Mucosa of rectum (tissue), 2 donors: ENCODE data around the gene POLR2F.

Experiments
- H3K27ac ChIP-seq, 2 donors: one replicate each; pipeline ENCODE4 v1.7.0; 2013; ENCODE audit warnings: inconsistent platforms in 2 of 2, low read depth in 2 of 2, low read length in 2 of 2
- H3K27me3 ChIP-seq, 2 donors: one replicate each; pipeline ENCODE4 v1.7.0; 2013; ENCODE audit warnings: low read length in 2 of 2; ENCODE audit not compliant: control insufficient read depth in 2 of 2, insufficient read depth in 2 of 2
- H3K36me3 ChIP-seq, 2 donors: one replicate each; pipeline ENCODE4 v1.7.0; 2013; ENCODE audit warnings: low read length in 2 of 2; ENCODE audit not compliant: control insufficient read depth in 2 of 2, insufficient read depth in 2 of 2
- H3K4me1 ChIP-seq, 2 donors: one replicate each; pipeline ENCODE4 v1.7.0; 2013; ENCODE audit warnings: low read length in 2 of 2, mild to moderate bottlenecking in 1 of 2; ENCODE audit not compliant: control insufficient read depth in 2 of 2, insufficient read depth in 2 of 2
- H3K4me3 ChIP-seq, 2 donors: one replicate each; pipeline ENCODE4 v1.7.0; 2013; ENCODE audit warnings: low read length in 2 of 2
- H3K9ac ChIP-seq, 2 donors: one replicate each; pipeline ENCODE4 v1.7.0; 2013; ENCODE audit warnings: low read length in 2 of 2, low read depth in 1 of 2, mild to moderate bottlenecking in 1 of 2
- H3K9me3 ChIP-seq, 2 donors: one replicate each; pipeline ENCODE4 v1.7.0; 2013; ENCODE audit warnings: low read length in 2 of 2; ENCODE audit not compliant: control insufficient read depth in 2 of 2
- donor health status: healthy.
- donor health status: Normal muscosa, but diverticular disease.

The POLR2F gene

GRCh38 chr22:37979782-37980181 is 26.3 kb downstream of the POLR2F start:
- Histone ChIP-seq H3K27ac (no peak overlapping the region), H3K9ac (no peak overlapping the region), H3K36me3 (no peaks in the 10 kb centered on the region)

GRCh38 chr22:37981282-37982011 is 27.9 kb downstream of the POLR2F start:
- Histone ChIP-seq H3K4me3 (peak overlapping the region in 1 of 2 donors; percentile 48), H3K27me3 (no peaks in the 10 kb centered on the region), H3K4me1 (peaks cover 8 to 12% of the 10 kb centered on the region in 2 donors), H3K9ac (no peak overlapping the region), H3K36me3 (no peaks in the 10 kb centered on the region), H3K27ac (peak overlapping the region; percentile 54 to 56), H3K9me3 (no peaks in the 10 kb centered on the region)

More at GRCh38 chr22:37979782-37980181, 26.3 kb downstream of the POLR2F start:
- Histone ChIP-seq H3K4me3 (no peak overlapping the region), H3K27me3 (no peaks in the 10 kb centered on the region), H3K9me3 (no peaks in the 10 kb centered on the region), H3K4me1 (peaks cover 8 to 12% of the 10 kb centered on the region in 2 donors)

- Histone ChIP-seq H3K9me3 (no peaks in the 10 kb centered on the region), H3K4me3 (peak overlapping the region in 1 of 2 donors; percentile 20), H3K27ac (peak overlapping the region in 1 of 2 donors; percentile 6), H3K4me1 (peaks cover 8 to 12% of the 10 kb centered on the region in 2 donors), H3K9ac (no peak overlapping the region), H3K27me3 (no peaks in the 10 kb centered on the region), H3K36me3 (no peaks in the 10 kb centered on the region)
Observed at GRCh38 chr22:37982151-37982785, 28.8 kb downstream of the POLR2F start.

- Histone ChIP-seq H3K9me3 (no peaks in the 10 kb centered on the region), H3K36me3 (no peaks in the 10 kb centered on the region), H3K4me1 (peaks cover 8 to 12% of the 10 kb centered on the region in 2 donors), H3K27me3 (no peaks in the 10 kb centered on the region), H3K4me3 (no peak overlapping the region), H3K27ac (no peak overlapping the region), H3K9ac (no peak overlapping the region)
Observed at GRCh38 chr22:37982938-37983859, 29.7 kb downstream of the POLR2F start.

GRCh38 chr22:37983860-37984791 is 30.6 kb downstream of the POLR2F start, which contains the start of gene SOX10:
SOX10 (minus strand) TSS chr22:37984555; CDS start chr22:37983784, 771 bp downstream.
- no peaks in the 10 kb centered on the region for H3K27me3 ChIP-seq
- no peaks in the 10 kb centered on the region for H3K36me3 ChIP-seq
- H3K27ac ChIP-seq: no peak within 1 kb of the TSS
- peaks cover 8 to 12% of the 10 kb centered on the region in 2 donors for H3K4me1 ChIP-seq
- H3K9ac ChIP-seq: no peak within 1 kb of the TSS
- no peak within 1 kb of the TSS for H3K4me3 ChIP-seq
- H3K9me3 ChIP-seq: no peaks in the 10 kb centered on the region

GRCh38 chr22:37985050-37985585 is 31.6 kb downstream of the POLR2F start:
- Histone ChIP-seq H3K4me1 (peaks cover 8 to 12% of the 10 kb centered on the region in 2 donors), H3K9me3 (no peaks in the 10 kb centered on the region), H3K9ac (no peak overlapping the region), H3K36me3 (no peaks in the 10 kb centered on the region), H3K27ac (no peak overlapping the region), H3K27me3 (no peaks in the 10 kb centered on the region), H3K4me3 (no peak overlapping the region)

- no peaks in the 10 kb centered on the region for H3K36me3 ChIP-seq
- H3K9me3 ChIP-seq: no peaks in the 10 kb centered on the region
- no peaks in the 10 kb centered on the region for H3K27me3 ChIP-seq
- H3K4me3 ChIP-seq: no peak overlapping the region
- H3K4me1 ChIP-seq: peaks cover 8% of the 10 kb centered on the region in 2 donors
- no peak overlapping the region for H3K27ac ChIP-seq
- no peak overlapping the region for H3K9ac ChIP-seq
Observed at GRCh38 chr22:37985751-37986281, 32.3 kb downstream of the POLR2F start.

GRCh38 chr22:37986371-37986770 is 32.9 kb downstream of the POLR2F start:
- H3K9ac ChIP-seq: no peak overlapping the region
- peaks cover 3 to 5% of the 10 kb centered on the region in 2 donors for H3K4me1 ChIP-seq
- H3K27ac ChIP-seq: no peak overlapping the region
- H3K4me3 ChIP-seq: no peak overlapping the region
- no peaks in the 10 kb centered on the region for H3K36me3 ChIP-seq
- H3K27me3 ChIP-seq: no peaks in the 10 kb centered on the region
- H3K9me3 ChIP-seq: no peaks in the 10 kb centered on the region
